GM12878 (cell line): ENCODE measurements around the gene PPP1R10. TPM values are rescaled to one million over a fixed set of nuclear protein-coding genes. Genes with fewer than 3 reads are reported as not detected.

ENCODE experiments used
- ATAC-seq: fragments of 200-7000 bp; cut with Tn5 transposase; 3 replicates; pipeline ENCODE4 v1.9.1; 2020; ENCODE audit warnings: mild to moderate bottlenecking, moderate library complexity
- BruUV-seq: library from RNA; stranded (reverse); fragments of 400-500 nt; replicated peaks from 2 replicates; lab custom pipeline; 2021; lab: Mats Ljungman, UMichigan
- CTCF ChIA-PET: fragments of 300-600 bp; sonication (Branson Sonifier 250); formaldehyde crosslinking; extraction: SDS; loops from one replicate; lab custom pipeline; 2021; ENCODE audit warnings: inconsistent platforms; lab: Yijun Ruan, JAX
- POLR2A ChIA-PET: fragments of 350-600 bp; formaldehyde crosslinking; extraction: SDS; loops from one replicate; lab custom pipeline; 2021; ENCODE audit warnings: inconsistent platforms; lab: Charles Lee
- RAD21 ChIA-PET: fragments of 300-600 bp; sonication (Branson Sonifier 250); formaldehyde crosslinking; loops from one replicate; lab custom pipeline; 2023; ENCODE audit warnings: antibody characterized with exemption; ENCODE audit not compliant: unreplicated experiment; lab: Charles Lee
- SMC1A ChIA-PET: fragments of 300-600 bp; sonication (Branson Sonifier 250); formaldehyde crosslinking; loops from one replicate; lab custom pipeline; 2023; ENCODE audit not compliant: unreplicated experiment, uncharacterized antibody; lab: Charles Lee
- DNase-seq: peaks from one replicate; pipeline ENCODE4 v3.0.0-alpha.2; 2011; ENCODE audit warnings: low read depth, low spot score
- FAIRE-seq: peaks from 3 replicates; lab custom pipeline; 2011; peaks lifted over from hg19 to GRCh38; lab: Jason Lieb, UNC
- H2AFZ ChIP-seq: 2 replicates; pipeline ENCODE4 v1.6.0; 2011; ENCODE audit warnings: low read depth, low read length, control low read depth; ENCODE audit not compliant: control insufficient read depth
- H3K27ac ChIP-seq: 2 replicates; pipeline ENCODE4 v1.5.1; 2011; ENCODE audit warnings: control low read depth; ENCODE audit not compliant: control insufficient read depth, insufficient read depth
- H3K27me3 ChIP-seq, 2 experiments: replicated peaks in 1 of 2; 2 replicates each; pipeline versions ENCODE4 v1.6.0 to v1.6.1; 2011; ENCODE audit warnings: low read length in 1 of 2; ENCODE audit not compliant: control insufficient read depth in 2 of 2, insufficient read depth in 2 of 2
- H3K36me3 ChIP-seq, 2 experiments: 2 replicates each; pipeline ENCODE4 v1.5.1; 2011; ENCODE audit warnings: low read length in 1 of 2; ENCODE audit not compliant: control insufficient read depth in 2 of 2, insufficient read depth in 2 of 2
- H3K4me1 ChIP-seq: 2 replicates; pipeline ENCODE4 v1.6.1; 2011; ENCODE audit warnings: mild to moderate bottlenecking, low read length, moderate library complexity, mixed read lengths; ENCODE audit not compliant: control insufficient read depth, insufficient read depth
- H3K4me2 ChIP-seq: 2 replicates; pipeline ENCODE4 v1.6.0; 2011; ENCODE audit warnings: control low read depth; ENCODE audit not compliant: control insufficient read depth, insufficient read depth
- H3K4me3 ChIP-seq: fragments of 200-600 bp; sonication (generic); 2 replicates; pipeline ENCODE4 v1.5.1; 2016
- H3K79me2 ChIP-seq: 2 replicates; pipeline ENCODE4 v1.6.0; 2011; ENCODE audit warnings: low read length; ENCODE audit not compliant: control insufficient read depth, insufficient read depth
- H3K9ac ChIP-seq: 2 replicates; pipeline ENCODE4 v1.8.0; 2011; ENCODE audit warnings: low read length, control low read depth, mixed read lengths; ENCODE audit not compliant: control insufficient read depth, insufficient read depth
- H3K9me3 ChIP-seq: replicated peaks from 3 replicates; pipeline ENCODE4 v1.5.1; 2011; ENCODE audit warnings: mild to moderate bottlenecking, low read length; ENCODE audit not compliant: control insufficient read depth, insufficient read depth
- H4K20me1 ChIP-seq: 2 replicates; pipeline ENCODE4 v1.6.0; 2011; ENCODE audit not compliant: control insufficient read depth, insufficient read depth
- BCL11A ChIP-seq: IDR thresholded peaks from 2 replicates; pipeline ENCODE4 v1.6.1; 2011; ENCODE audit warnings: low read depth, low read length
- CREM ChIP-seq: IDR thresholded peaks from 2 replicates; pipeline ENCODE4 v1.6.1; 2014; ENCODE audit warnings: antibody characterized with exemption, low read depth
- KDM1A ChIP-seq: fragments of 200-600 bp; sonication (generic); IDR thresholded peaks from 2 replicates; pipeline ENCODE4 v1.6.1; 2016; ENCODE audit warnings: borderline replicate concordance
- LARP7 ChIP-seq: fragments of 450-650 bp; IDR thresholded peaks from 2 replicates; pipeline ENCODE4 v1.6.1; 2017; ENCODE audit warnings: mild to moderate bottlenecking
- MTA2 ChIP-seq: fragments of 450-650 bp; IDR thresholded peaks from 2 replicates; pipeline ENCODE4 v1.6.1; 2016; ENCODE audit warnings: low read depth, mild to moderate bottlenecking, moderate library complexity
- MXI1 ChIP-seq: fragments of 150-350 bp; IDR thresholded peaks from 2 replicates; pipeline ENCODE4 v1.6.1; 2011; ENCODE audit warnings: low read depth, mild to moderate bottlenecking, inconsistent platforms, low read length, improper control_type of control experiment
- NFYA ChIP-seq: IDR thresholded peaks from 2 replicates; pipeline ENCODE4 v1.6.1; 2011; ENCODE audit warnings: low read depth, mild to moderate bottlenecking, low read length, improper control_type of control experiment, borderline replicate concordance
- NR2F1 ChIP-seq: fragments of 450-650 bp; conservative IDR thresholded peaks from 2 replicates; pipeline ENCODE4 v1.6.1; 2017; ENCODE audit warnings: mild to moderate bottlenecking
- NRF1 ChIP-seq: conservative IDR thresholded peaks from 2 replicates; pipeline ENCODE4 v1.6.1; 2011; ENCODE audit warnings: mild to moderate bottlenecking, low read depth, low read length, improper control_type of control experiment
- PML ChIP-seq: IDR thresholded peaks from 2 replicates; pipeline ENCODE4 v1.6.1; 2012; ENCODE audit warnings: low read length, inconsistent platforms
- PRDM15 ChIP-seq: fragments of 450-650 bp; formaldehyde crosslinking; IDR thresholded peaks from 2 replicates; pipeline ENCODE4 v1.4.0; 2020; ENCODE audit warnings: mild to moderate bottlenecking, moderate library complexity
- RAD51 ChIP-seq: fragments of 450-650 bp; IDR thresholded peaks from 2 replicates; pipeline ENCODE4 v1.6.1; 2016; ENCODE audit warnings: moderate library complexity, mild to moderate bottlenecking, inconsistent platforms
- WGBS: methylation state at CpG from one replicate; pipeline ENCODE4 v1.1.6; 2016; ENCODE audit warnings: low lambda C conversion rate; ENCODE audit not compliant: insufficient replicate concordance, insufficient coverage; ENCODE audit errors: missing lambda C conversion rate; 5-methylcytosine and 5-hydroxymethylcytosine counted together
- in situ Hi-C: fragments of 300-500 bp; cut with MboI; formaldehyde crosslinking; loops from 9 replicates; pipeline ENCODE4 v1.14.3; 2018; ENCODE audit warnings: mixed read lengths
- intact Hi-C: fragments of 100-400 bp; cut with micrococcal nuclease; formaldehyde crosslinking; loops from one replicate; pipeline ENCODE4 v1.14.2; 2022; ENCODE audit not compliant: unreplicated experiment
- polyA plus RNA-seq, 11 experiments: library from polyadenylated mRNA; depleted of rRNA in 4 of 11; unstranded in 6 of 11; stranded (reverse) in 5 of 11; fragments of >200 nt; fragmentation: Nextera tagmentation in 4 of 11; fragmentation: Illumina TruSeq in 1 of 11; extraction: Ambion mirVana in 4 of 11; extraction: Trizol in 1 of 11; gene quantifications; 1 replicate in 1 of 11; 2 replicates in 10 of 11; pipeline versions ENCODE4 v1.2.1 to v1.2.3, GENCODE V29; 2011 to 2016; ENCODE audit warnings: inconsistent platforms in 2 of 11, missing spikeins in 2 of 11, low read depth in 1 of 11
- total RNA-seq, 4 experiments: library from RNA; depleted of rRNA in 3 of 4; stranded (reverse); fragments of >200 nt in 3 of 4; fragmentation: Illumina TruSeq in 1 of 4; extraction: Trizol in 1 of 4; gene quantifications; 2 replicates each; pipeline versions ENCODE4 v1.2.1 to v1.2.3, GENCODE V29; 2013 to 2021

PPP1R10 gene
- total and polyA plus RNA-seq, 10 of the 15 experiments (the other 5 are each of a cell fraction or from before 2014, with no cell fraction given) = 11.3 to 83.8 (median 41.2) TPM

GRCh38 chr6:30611856-30612194 is 5.2 kb downstream of the PPP1R10 start (continued):
- no peak for TF ChIP-seq NR2F1
- no peak for TF ChIP-seq PRDM15 (CRISPR knock-in tag)
- no peak for TF ChIP-seq PML

GRCh38 chr6:30611150-30611855 is 5.7 kb downstream of the PPP1R10 start:
- peaks cover 3% of the 10 kb centered on the region for H3K4me1 ChIP-seq
- BruUV-seq = no TSS peak
- H3K9ac ChIP-seq = no peak overlapping the region
- H3K27me3 ChIP-seq = no peaks in the 10 kb centered on the region
- H4K20me1 ChIP-seq = 0 out of 2 replicates have a peak, but pooled peaks cover 8% of the 10 kb centered on the region
- TF ChIP-seq RAD51 (no peak), CREM (no peak), BCL11A (no peak), MTA2 (no peak), PRDM15 (CRISPR knock-in tag) (no peak), KDM1A (no peak), NRF1 (no peak), LARP7 (no peak), MXI1 (no peak), NFYA (no peak)
- no peak overlapping the region for H3K4me2 ChIP-seq
- CTCF ChIA-PET = interaction anchor here (0.7 to 2.6 kb wide), 5 partner anchors 15 to 120 kb away, joined by 3 to 13 read pairs (median 6); no protein-coding TSS in a partner anchor
- H2AFZ ChIP-seq = no peak overlapping the region
- WGBS = 71% methylated on average over 9 of the region's 9 CpGs
- no peak for FAIRE-seq
- no peak for DNase-seq
- no peak overlapping the region for H3K4me3 ChIP-seq
- POLR2A ChIA-PET = interaction anchor here (0.8 to 1.5 kb wide), 4 partner anchors 11 to 35 kb away, joined by 3 to 8 read pairs (median 6); partner anchors contain the start of gene C6orf136
- ATAC-seq = no peak
- H3K27ac ChIP-seq = no peak overlapping the region
- H3K9me3 ChIP-seq = no peaks in the 10 kb centered on the region; the same call in 2 of the 3 replicates
- peaks cover 6 to 56% of the 10 kb centered on the region in 2 experiments for H3K36me3 ChIP-seq
- RAD21 ChIA-PET = interaction anchor here (0.8 to 2.2 kb wide), 3 partner anchors 11 to 120 kb away, joined by 3 to 7 read pairs (median 3); partner anchors contain the start of gene DHX16
- SMC1A ChIA-PET = interaction anchor here (1.2 to 1.4 kb wide), 3 partner anchors 11 to 62 kb away, joined by 3 read pairs; no protein-coding TSS in a partner anchor
- in situ Hi-C loops (no loop called here), intact Hi-C loops (no loop called here)
- H3K79me2 ChIP-seq = peaks cover 31% of the 10 kb centered on the region
